Mesenchymal stem cell (in vitro differentiated cells and primary cell): Measurements from ENCODE around the gene GLOD4.
"Not testable (repeated sequence)": the region's sequence is repeated elsewhere in the genome, so short reads cannot be mapped to it uniquely, and the experiment has no call there.

Source experiments
- DNase-seq: peaks from one replicate; pipeline ENCODE4 v3.0.0-alpha.2; 2013
- H2AFZ ChIP-seq: one replicate; pipeline ENCODE4 v1.6.1; 2013; ENCODE audit warnings: low read depth, mild to moderate bottlenecking, control low read depth, inconsistent platforms, low read length, moderate library complexity
- H2AK5ac ChIP-seq: 2 replicates; pipeline ENCODE4 v1.6.1; 2013; ENCODE audit warnings: low read length, moderate library complexity, mild to moderate bottlenecking, inconsistent platforms; ENCODE audit not compliant: severe bottlenecking
- H2BK120ac ChIP-seq: one replicate; pipeline ENCODE4 v1.6.1; 2013; ENCODE audit warnings: low read depth, mild to moderate bottlenecking, inconsistent platforms, low read length, moderate library complexity
- H2BK12ac ChIP-seq, 2 experiments: one replicate each; pipeline ENCODE4 v1.6.1; 2013; ENCODE audit warnings: inconsistent platforms in 2 of 2, low read length in 2 of 2, mild to moderate bottlenecking in 2 of 2, moderate library complexity in 2 of 2, control low read depth in 1 of 2
- H2BK15ac ChIP-seq: one replicate; pipeline ENCODE4 v1.6.1; 2013; ENCODE audit warnings: mild to moderate bottlenecking, low read depth, inconsistent platforms; ENCODE audit not compliant: poor library complexity, severe bottlenecking
- H2BK5ac ChIP-seq: 2 replicates; pipeline ENCODE4 v1.6.1; 2013; ENCODE audit warnings: low read depth, mild to moderate bottlenecking, low read length, control low read depth, inconsistent platforms; ENCODE audit not compliant: poor library complexity, severe bottlenecking
- H3K14ac ChIP-seq, 2 experiments: one replicate each; pipeline ENCODE4 v1.6.1; 2013; ENCODE audit warnings: inconsistent platforms in 2 of 2, low read length in 2 of 2, control low read depth in 1 of 2, mild to moderate bottlenecking in 1 of 2, moderate library complexity in 1 of 2
- H3K18ac ChIP-seq, 2 experiments: one replicate each; pipeline ENCODE4 v1.6.1; 2013; ENCODE audit warnings: inconsistent platforms in 2 of 2, low read length in 2 of 2, control low read depth in 1 of 2, low read depth in 1 of 2, mild to moderate bottlenecking in 1 of 2
- H3K23ac ChIP-seq, 2 experiments: one replicate each; pipeline ENCODE4 v1.6.1; 2013; ENCODE audit warnings: inconsistent platforms in 2 of 2, low read length in 2 of 2, mild to moderate bottlenecking in 2 of 2, moderate library complexity in 2 of 2, control low read depth in 1 of 2
- H3K27ac ChIP-seq: 2 replicates; pipeline ENCODE4 v1.5.1; 2013; ENCODE audit warnings: mild to moderate bottlenecking, moderate library complexity, low read length, control low read depth, inconsistent platforms; ENCODE audit not compliant: poor library complexity, severe bottlenecking
- H3K27me3 ChIP-seq, 2 experiments: 2 replicates each; pipeline versions ENCODE4 v1.6.1 to v1.7.0; 2013; ENCODE audit warnings: low read length in 2 of 2, mild to moderate bottlenecking in 2 of 2, moderate library complexity in 2 of 2, control low read depth in 1 of 2, inconsistent platforms in 1 of 2; ENCODE audit not compliant: control insufficient read depth in 1 of 2, insufficient read depth in 1 of 2
- H3K36me3 ChIP-seq, 2 experiments: 2 replicates each; pipeline versions ENCODE4 v1.6.1 to v1.7.0; 2013; ENCODE audit warnings: low read length in 2 of 2, control low read depth in 1 of 2, inconsistent platforms in 1 of 2, low read depth in 1 of 2, mild to moderate bottlenecking in 1 of 2; ENCODE audit not compliant: insufficient read depth in 2 of 2, control insufficient read depth in 1 of 2
- H3K4ac ChIP-seq, 2 experiments: one replicate each; pipeline ENCODE4 v1.6.1; 2013; ENCODE audit warnings: inconsistent platforms in 2 of 2, low read length in 2 of 2, mild to moderate bottlenecking in 2 of 2, moderate library complexity in 2 of 2, control low read depth in 1 of 2, low read depth in 1 of 2
- H3K4me1 ChIP-seq: 2 replicates; pipeline ENCODE4 v1.6.1; 2013; ENCODE audit warnings: low read depth, low read length, control low read depth; ENCODE audit not compliant: control insufficient read depth, insufficient read depth
- H3K4me2 ChIP-seq: 2 replicates; pipeline ENCODE4 v1.6.1; 2013; ENCODE audit warnings: low read length, mild to moderate bottlenecking, inconsistent platforms; ENCODE audit not compliant: poor library complexity, severe bottlenecking
- H3K4me3 ChIP-seq, 2 experiments: 2 replicates each; pipeline versions ENCODE4 v1.5.1 to v1.7.0; 2013; ENCODE audit warnings: low read length in 2 of 2, mild to moderate bottlenecking in 2 of 2, control low read depth in 1 of 2, low read depth in 1 of 2; ENCODE audit not compliant: insufficient read depth in 1 of 2
- H3K79me1 ChIP-seq: replicated peaks from 2 replicates; pipeline ENCODE4 v1.6.1; 2013; ENCODE audit warnings: mild to moderate bottlenecking, control low read depth, low read length, inconsistent platforms; ENCODE audit not compliant: poor library complexity, severe bottlenecking
- H3K9ac ChIP-seq: 2 replicates; pipeline ENCODE4 v1.7.0; 2013; ENCODE audit warnings: mild to moderate bottlenecking, low read length, moderate library complexity
- H3K9me3 ChIP-seq: 2 replicates; pipeline ENCODE4 v1.7.0; 2013; ENCODE audit warnings: mild to moderate bottlenecking, low read length; ENCODE audit not compliant: control insufficient read depth
- H4K8ac ChIP-seq: one replicate; pipeline ENCODE4 v1.6.1; 2013; ENCODE audit warnings: inconsistent platforms, mild to moderate bottlenecking, low read length, moderate library complexity
- H4K91ac ChIP-seq: one replicate; pipeline ENCODE4 v1.6.1; 2013; ENCODE audit warnings: mild to moderate bottlenecking, low read length, inconsistent platforms
- WGBS: methylation state at CpG from one replicate; pipeline ENCODE4 v1.1.7; 2013; ENCODE audit warnings: mixed read lengths; 5-methylcytosine and 5-hydroxymethylcytosine counted together

Gene GLOD4

GRCh38 chr17:759964-760363 is 22.1 kb downstream of the GLOD4 start:
- WGBS, result 96% methylated on average over 5 of the region's 5 CpGs
- Histone ChIP-seq H3K27me3 (no peaks in the 10 kb centered on the region), H3K9ac (no peak overlapping the region), H3K27ac (no peak overlapping the region), H3K18ac (no peak overlapping the region), H3K4me1 (no peaks in the 10 kb centered on the region), H2BK15ac (no peak overlapping the region), H3K14ac (no peak overlapping the region), H3K4me3 (no peak overlapping the region), H2BK5ac (no peak overlapping the region), H2AK5ac (no peak overlapping the region), H2BK12ac (no peak overlapping the region), H3K9me3 (no peaks in the 10 kb centered on the region), H4K8ac (no peak overlapping the region), H3K4ac (no peak overlapping the region), H2BK120ac (no peak overlapping the region), H3K4me2 (no peak overlapping the region), H3K36me3 (peaks cover 35 to 76% of the 10 kb centered on the region in 2 experiments), H4K91ac (no peak overlapping the region), H3K23ac (no peak overlapping the region), H2AFZ (no peak overlapping the region), H3K79me1 (no peaks in the 10 kb centered on the region)
- no peak for DNase-seq

- H3K27ac ChIP-seq, H3K4ac ChIP-seq, DNase-seq, H3K27me3 ChIP-seq, H3K9me3 ChIP-seq, H3K18ac ChIP-seq, H3K4me3 ChIP-seq, H3K79me1 ChIP-seq, H3K14ac ChIP-seq, H2BK12ac ChIP-seq, H2AK5ac ChIP-seq, H2BK15ac ChIP-seq, H3K23ac ChIP-seq, H4K91ac ChIP-seq, H2BK5ac ChIP-seq, H2AFZ ChIP-seq, H3K9ac ChIP-seq, H4K8ac ChIP-seq, H2BK120ac ChIP-seq, H3K4me2 ChIP-seq: not testable (repeated sequence)
- H3K36me3 ChIP-seq, result peaks cover 22 to 45% of the 10 kb centered on the region in 2 experiments
- 85% methylated on average over 15 of the region's 15 CpGs for WGBS
- H3K4me1 ChIP-seq, result peaks cover 14% of the 10 kb centered on the region
These were observed 26.0 kb downstream of the GLOD4 start for GRCh38 chr17:756010-756567.

GRCh38 chr17:755319-755961 is 26.6 kb downstream of the GLOD4 start:
- not testable (repeated sequence) for H2BK5ac ChIP-seq, H2BK120ac ChIP-seq, H3K9ac ChIP-seq, DNase-seq, H4K91ac ChIP-seq, H3K27ac ChIP-seq, H2BK12ac ChIP-seq, H3K14ac ChIP-seq, H2AK5ac ChIP-seq, H2BK15ac ChIP-seq, H3K79me1 ChIP-seq, H4K8ac ChIP-seq, H3K9me3 ChIP-seq, H2AFZ ChIP-seq, H3K23ac ChIP-seq, H3K4ac ChIP-seq, H3K4me2 ChIP-seq, H3K18ac ChIP-seq, H3K4me3 ChIP-seq, H3K27me3 ChIP-seq
- Histone ChIP-seq H3K36me3 (peaks cover 18 to 38% of the 10 kb centered on the region in 2 experiments), H3K4me1 (peaks cover 15% of the 10 kb centered on the region)
- WGBS, result 99% methylated on average over 7 of the region's 9 CpGs

DNA sequence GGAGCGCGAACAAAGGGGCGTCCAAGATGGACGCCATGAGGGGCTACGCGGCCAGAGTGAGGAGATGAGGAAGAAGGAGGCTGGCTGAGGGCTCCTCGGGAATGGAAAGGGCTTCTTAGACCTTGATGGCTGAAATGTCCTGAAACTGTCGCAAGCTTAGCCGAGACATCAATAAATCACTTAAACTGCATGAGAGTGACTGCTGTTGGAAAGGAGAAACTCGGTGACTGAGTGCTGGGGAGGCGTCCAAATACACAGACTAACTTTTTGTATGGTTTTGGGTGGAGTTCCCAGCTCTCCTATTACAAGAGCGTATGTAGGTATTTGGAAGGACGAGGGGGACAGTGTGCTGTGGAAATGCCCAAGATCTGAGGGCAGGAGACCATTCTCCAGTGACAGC is 28.7 kb downstream of the GLOD4 start:
- Histone ChIP-seq H2AFZ (no peak overlapping the region), H3K79me1 (peaks cover 11% of the 10 kb centered on the region), H4K8ac (no peak overlapping the region), H2BK15ac (no peak overlapping the region), H4K91ac (no peak overlapping the region), H3K27ac (no peak overlapping the region), H2AK5ac (no peak overlapping the region), H2BK12ac (no peak overlapping the region), H2BK5ac (no peak overlapping the region), H3K23ac (no peak overlapping the region), H3K4me1 (peaks cover 15% of the 10 kb centered on the region), H3K4me3 (no peak overlapping the region), H3K18ac (no peak overlapping the region), H3K27me3 (no peaks in the 10 kb centered on the region), H2BK120ac (no peak overlapping the region), H3K9ac (no peak overlapping the region), H3K36me3 (peaks cover 15 to 21% of the 10 kb centered on the region in 2 experiments), H3K9me3 (no peaks in the 10 kb centered on the region), H3K4me2 (no peak overlapping the region), H3K14ac (no peak overlapping the region), H3K4ac (no peak overlapping the region)
- DNase-seq, result no peak
- WGBS, result 95% methylated on average over 13 of the region's 13 CpGs
